NCI-H226 (cell line): ENCODE results near the gene TFF2.

Experiments used
- DNase-seq: peaks from one replicate; pipeline ENCODE4 v3.0.0-alpha.2; 2015

Gene TFF2

GRCh38 chr21:42302794-42303193 is 48.0 kb downstream of the TFF2 start:
- DNase-seq = no peak

GRCh38 chr21:42302076-42302650 is 48.6 kb downstream of the TFF2 start:
- no peak for DNase-seq

GRCh38 chr21:42301371-42302075 is 49.3 kb downstream of the TFF2 start:
- DNase-seq = no peak

- no peak for DNase-seq
These were observed 49.8 kb downstream of the TFF2 start for GRCh38 chr21:42300956-42301355.

GRCh38 chr21:42300045-42300583 is 50.7 kb downstream of the TFF2 start:
- DNase-seq = no peak

GRCh38 chr21:42299324-42300044 is 51.3 kb downstream of the TFF2 start:
- DNase-seq = peak; percentile 54

GRCh38 chr21:42298657-42299056 is 52.1 kb downstream of the TFF2 start:
- DNase-seq = no peak

- no peak for DNase-seq
These were observed 52.6 kb downstream of the TFF2 start for GRCh38 chr21:42298237-42298636.

GRCh38 chr21:42297377-42297776 is 53.4 kb downstream of the TFF2 start:
- DNase-seq = no peak

- no peak for DNase-seq
These were observed 54.3 kb downstream of the TFF2 start for GRCh38 chr21:42296501-42296900.
